ENCODE measurements around the gene BAIAP2L2.
"Not testable (repeated sequence)": the region's sequence is repeated elsewhere in the genome, so short reads cannot be mapped to it uniquely, and the experiment has no call there.

GRCh38 chr22:38146166-38146565, 35.7 kb upstream of the BAIAP2L2 start:
- TF ChIP-seq CTCF, POLR2A (IDR thresholded peaks at IDR 0.05): not testable (repeated sequence)
